Urinary bladder (tissue), 4 donors: ENCODE results near the gene A1CF. TPM values are rescaled to one million over a fixed set of nuclear protein-coding genes. Genes with fewer than 3 reads are reported as not detected.
"Not testable (repeated sequence)": the region's sequence is repeated elsewhere in the genome, so short reads cannot be mapped to it uniquely, and the experiment has no call there.

Source experiments
- DNase-seq: peaks from one replicate; pipeline ENCODE4 v3.0.0-alpha.2; 2015; ENCODE audit errors: extremely low spot score
- H3K27ac ChIP-seq: one replicate; pipeline ENCODE4 v1.5.1; 2013; ENCODE audit warnings: low read depth, mild to moderate bottlenecking, moderate library complexity
- H3K36me3 ChIP-seq: one replicate; pipeline ENCODE4 v1.6.1; 2013; ENCODE audit warnings: mild to moderate bottlenecking, moderate library complexity; ENCODE audit not compliant: insufficient read depth
- H3K4me1 ChIP-seq: one replicate; pipeline ENCODE4 v1.6.1; 2013; ENCODE audit warnings: mild to moderate bottlenecking, moderate library complexity; ENCODE audit not compliant: insufficient read depth
- H3K4me3 ChIP-seq: one replicate; pipeline ENCODE4 v1.5.1; 2013; ENCODE audit warnings: low read depth, low read length
- WGBS: extraction: QIAGEN DNeasy Blood & Tissue Kit; methylation state at CpG from one replicate; pipeline ENCODE4 v1.1.7; 2013; 5-methylcytosine and 5-hydroxymethylcytosine counted together
- polyA plus RNA-seq: library from polyadenylated mRNA; stranded (reverse); fragments of 200-250 nt; gene quantifications from one replicate; pipeline ENCODE4 v1.2.3, GENCODE V29; 2013
- total RNA-seq: library from RNA; depleted of rRNA; stranded (reverse); fragments of >200 nt; gene quantifications from one replicate; pipeline ENCODE4 v1.2.3, GENCODE V29; 2014
- donor health status: healthy with polysubstance abuse.
- donor health status: healthy.

Gene A1CF
- total and polyA plus RNA-seq, 2 donors, result 0.08 TPM; not detected in 1

GRCh38 chr10:50894312-50894711 lies 8.9 kb upstream of the A1CF start:
- no peak overlapping the region for H3K27ac ChIP-seq

GRCh38 chr10:50892467-50892866 lies 7.0 kb upstream of the A1CF start:
- no peak overlapping the region for H3K27ac ChIP-seq
- no peak for DNase-seq
- WGBS, result 81% methylated on average over 2 of the region's 2 CpGs
- no peaks in the 10 kb centered on the region for H3K4me1 ChIP-seq
- H3K36me3 ChIP-seq, result no peaks in the 10 kb centered on the region
- no peak overlapping the region for H3K4me3 ChIP-seq

More at GRCh38 chr10:50894312-50894711, 8.9 kb upstream of the A1CF start:
- DNase-seq, result no peak
- H3K4me3 ChIP-seq, result no peak overlapping the region
- H3K4me1 ChIP-seq, result no peaks in the 10 kb centered on the region
- no peaks in the 10 kb centered on the region for H3K36me3 ChIP-seq

GRCh38 chr10:50884302-50884701 lies 1.1 kb downstream of the A1CF start:
- WGBS, result 68% methylated on average over 3 of the region's 3 CpGs
- DNase-seq, result no peak
- no peak overlapping the region for H3K4me3 ChIP-seq
- H3K27ac ChIP-seq, result no peak overlapping the region
- H3K4me1 ChIP-seq, result no peaks in the 10 kb centered on the region
- no peaks in the 10 kb centered on the region for H3K36me3 ChIP-seq

GRCh38 chr10:50883629-50884028 lies 1.8 kb downstream of the A1CF start:
- 72% methylated on average over 5 of the region's 5 CpGs for WGBS
- no peaks in the 10 kb centered on the region for H3K36me3 ChIP-seq
- no peaks in the 10 kb centered on the region for H3K4me1 ChIP-seq
- no peak overlapping the region for H3K27ac ChIP-seq
- no peak for DNase-seq
- H3K4me3 ChIP-seq, result no peak overlapping the region

GRCh38 chr10:50882540-50882983 lies 2.9 kb downstream of the A1CF start:
- no peak for DNase-seq
- 70% methylated on average over 2 of the region's 2 CpGs for WGBS
- H3K27ac ChIP-seq, result no peak overlapping the region
- H3K4me1 ChIP-seq, result no peaks in the 10 kb centered on the region
- H3K36me3 ChIP-seq, result no peaks in the 10 kb centered on the region
- no peak overlapping the region for H3K4me3 ChIP-seq

GRCh38 chr10:50881046-50881445 lies 4.4 kb downstream of the A1CF start:
- WGBS, result 90% methylated on average over 10 of the region's 10 CpGs
- H3K27ac ChIP-seq, H3K4me3 ChIP-seq, DNase-seq, H3K36me3 ChIP-seq, H3K4me1 ChIP-seq: not testable (repeated sequence)

GRCh38 chr10:50876429-50876828 lies 9.0 kb downstream of the A1CF start:
- WGBS, result 92% methylated on average over 2 of the region's 2 CpGs
- H3K4me3 ChIP-seq, result no peak overlapping the region
- H3K4me1 ChIP-seq, result no peaks in the 10 kb centered on the region
- no peak for DNase-seq
- no peaks in the 10 kb centered on the region for H3K36me3 ChIP-seq
- H3K27ac ChIP-seq, result no peak overlapping the region

GRCh38 chr10:50874723-50875122 lies 10.7 kb downstream of the A1CF start:
- H3K36me3 ChIP-seq, result no peaks in the 10 kb centered on the region
- no peak overlapping the region for H3K4me3 ChIP-seq
- DNase-seq, result no peak
- WGBS, result 68% methylated on average over 5 of the region's 5 CpGs
- no peak overlapping the region for H3K27ac ChIP-seq
- no peaks in the 10 kb centered on the region for H3K4me1 ChIP-seq

GRCh38 chr10:50866317-50866716 lies 19.1 kb downstream of the A1CF start:
- 59% methylated on average over 2 of the region's 2 CpGs for WGBS
- no peak overlapping the region for H3K27ac ChIP-seq
- no peaks in the 10 kb centered on the region for H3K36me3 ChIP-seq
- H3K4me1 ChIP-seq, result no peaks in the 10 kb centered on the region
- DNase-seq, result no peak
- H3K4me3 ChIP-seq, result no peak overlapping the region

GRCh38 chr10:50862719-50863118 lies 22.7 kb downstream of the A1CF start:
- DNase-seq, result no peak
- no peaks in the 10 kb centered on the region for H3K4me1 ChIP-seq
- H3K27ac ChIP-seq, result no peak overlapping the region
- WGBS, result 62% methylated on average over 3 of the region's 3 CpGs
- no peak overlapping the region for H3K4me3 ChIP-seq
- no peaks in the 10 kb centered on the region for H3K36me3 ChIP-seq

- DNase-seq, result no peak
- Histone ChIP-seq H3K27ac (no peak overlapping the region), H3K4me1 (no peaks in the 10 kb centered on the region), H3K36me3 (no peaks in the 10 kb centered on the region), H3K4me3 (no peak overlapping the region)
These were observed 24.1 kb downstream of the A1CF start for GRCh38 chr10:50861370-50861769.

GRCh38 chr10:50857579-50857978 lies 27.8 kb downstream of the A1CF start:
- Histone ChIP-seq H3K4me1 (no peaks in the 10 kb centered on the region), H3K4me3 (no peak overlapping the region), H3K27ac (no peak overlapping the region), H3K36me3 (no peaks in the 10 kb centered on the region)
- no peak for DNase-seq
- 39% methylated on average over 5 of the region's 5 CpGs for WGBS

- 25% methylated on average over 1 of the region's 1 CpG for WGBS
- no peaks in the 10 kb centered on the region for H3K36me3 ChIP-seq
- no peak overlapping the region for H3K27ac ChIP-seq
- no peaks in the 10 kb centered on the region for H3K4me1 ChIP-seq
- H3K4me3 ChIP-seq, result no peak overlapping the region
- no peak for DNase-seq
These were observed 30.0 kb downstream of the A1CF start for GRCh38 chr10:50855461-50855860.

- no peak for DNase-seq
- Histone ChIP-seq H3K36me3 (no peaks in the 10 kb centered on the region), H3K4me3 (no peak overlapping the region), H3K27ac (no peak overlapping the region), H3K4me1 (no peaks in the 10 kb centered on the region)
- 83% methylated on average over 2 of the region's 2 CpGs for WGBS
These were observed 30.4 kb downstream of the A1CF start for GRCh38 chr10:50855015-50855414.

GRCh38 chr10:50853557-50853956 lies 31.9 kb downstream of the A1CF start:
- 80% methylated on average over 3 of the region's 3 CpGs for WGBS
- no peaks in the 10 kb centered on the region for H3K36me3 ChIP-seq
- DNase-seq, result no peak
- no peaks in the 10 kb centered on the region for H3K4me1 ChIP-seq
- H3K4me3 ChIP-seq, result no peak overlapping the region
- no peak overlapping the region for H3K27ac ChIP-seq
